Fibroblast of skin of left biceps (primary cell): ENCODE measurements around the gene SCGB3A1.

Experiments used
- DNase-seq, 2 experiments: peaks; one replicate each; pipeline ENCODE4 v3.0.0-alpha.2; 2013; ENCODE audit warnings: low read depth in 2 of 2

The SCGB3A1 gene

DNA sequence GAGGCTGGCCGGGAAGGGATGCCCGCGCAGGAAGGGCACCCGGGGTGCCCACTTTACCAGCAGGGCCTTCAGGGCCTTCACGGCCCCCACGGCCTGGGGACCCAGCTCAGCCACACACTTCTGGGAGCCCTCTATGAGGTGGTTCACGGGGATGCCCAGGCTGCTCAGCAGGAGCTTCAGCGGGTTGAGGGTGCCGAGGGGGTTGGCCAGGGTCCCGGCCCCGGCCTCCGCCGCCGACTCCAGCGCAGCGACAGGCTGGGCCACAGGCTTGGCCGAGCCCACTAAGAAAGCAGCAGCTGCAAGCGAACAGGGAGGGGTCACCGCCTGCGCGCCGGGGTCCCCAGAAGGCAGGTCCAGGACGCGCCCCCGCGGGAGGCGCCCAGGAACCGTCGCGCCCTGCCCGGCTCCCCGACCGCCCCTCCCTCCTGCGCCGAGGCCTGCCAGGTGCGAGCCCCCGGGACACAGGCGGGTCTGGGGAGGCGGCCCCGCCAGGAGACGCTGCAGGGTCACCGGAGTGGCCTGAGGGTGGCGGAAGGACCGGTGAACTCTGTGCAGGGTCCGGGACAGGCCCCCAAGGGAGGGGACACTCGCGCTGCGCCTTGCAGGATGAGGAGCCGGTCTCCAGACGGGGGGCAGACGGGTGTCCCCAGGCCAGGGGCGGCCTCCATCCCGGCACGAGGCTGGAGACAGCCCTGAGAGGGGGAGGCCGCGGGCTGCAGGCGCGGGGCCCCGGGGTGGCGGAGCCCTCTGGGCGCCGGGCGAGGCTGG lies 572 bp downstream of the SCGB3A1 start:
- no peak for DNase-seq

DNA sequence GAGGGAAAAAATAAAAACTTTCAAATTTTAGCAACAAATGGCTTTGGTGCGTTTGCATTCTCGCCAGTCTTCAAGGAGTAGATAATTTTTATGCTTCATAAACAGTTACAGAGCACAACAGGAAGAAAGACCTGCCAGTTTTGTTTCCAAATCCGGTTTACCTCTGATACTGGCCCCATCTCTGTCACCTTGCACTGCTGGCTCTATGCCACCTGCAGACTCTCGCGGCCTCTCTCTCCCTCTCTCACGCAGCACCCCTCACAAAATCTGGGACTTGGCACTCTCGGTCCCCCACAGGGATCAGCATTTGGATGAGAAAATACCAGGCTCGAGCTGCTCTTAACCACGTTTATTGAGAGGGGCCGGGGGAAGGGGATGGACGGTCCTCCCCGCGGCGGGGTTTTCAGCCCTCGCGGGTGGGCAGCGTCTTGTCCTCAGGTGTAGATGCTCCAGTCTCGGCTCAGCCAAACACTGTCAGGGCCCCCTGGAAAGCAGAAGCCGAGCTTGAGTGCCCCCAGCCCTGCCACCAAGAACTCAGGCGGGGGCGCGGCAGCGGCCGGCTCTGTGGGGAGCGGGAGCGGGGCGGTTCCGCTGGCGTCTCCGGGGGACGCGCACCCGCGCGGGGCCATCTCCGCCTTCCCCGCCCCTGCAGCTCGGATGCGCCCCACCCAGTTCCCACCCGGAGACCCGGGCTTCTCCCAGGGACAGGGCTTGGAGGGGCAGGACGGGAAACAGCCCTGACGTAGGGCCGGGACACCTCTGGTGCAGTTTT lies 1.3 kb downstream of the SCGB3A1 start:
- no peak for DNase-seq

DNA sequence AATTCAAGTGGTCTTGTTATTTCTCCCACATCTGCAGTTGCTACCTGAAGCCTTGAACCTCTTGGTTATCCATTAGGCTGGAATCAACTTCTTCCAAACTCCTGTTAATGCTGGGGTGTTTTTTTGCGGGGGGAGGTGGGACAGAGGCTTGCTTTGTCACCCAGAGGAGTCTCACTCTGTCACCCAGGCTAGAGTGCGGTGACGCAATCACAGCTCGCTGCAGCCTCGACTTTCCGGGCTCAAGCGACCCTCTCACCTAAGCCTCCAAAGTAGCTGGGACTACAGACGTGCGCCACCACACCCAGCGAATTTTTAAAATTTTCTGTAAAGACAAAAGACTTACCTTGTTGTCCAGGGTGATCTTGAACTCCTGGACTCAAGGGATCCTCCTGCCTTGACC lies 4.4 kb downstream of the SCGB3A1 start:
- no peak for DNase-seq

DNA sequence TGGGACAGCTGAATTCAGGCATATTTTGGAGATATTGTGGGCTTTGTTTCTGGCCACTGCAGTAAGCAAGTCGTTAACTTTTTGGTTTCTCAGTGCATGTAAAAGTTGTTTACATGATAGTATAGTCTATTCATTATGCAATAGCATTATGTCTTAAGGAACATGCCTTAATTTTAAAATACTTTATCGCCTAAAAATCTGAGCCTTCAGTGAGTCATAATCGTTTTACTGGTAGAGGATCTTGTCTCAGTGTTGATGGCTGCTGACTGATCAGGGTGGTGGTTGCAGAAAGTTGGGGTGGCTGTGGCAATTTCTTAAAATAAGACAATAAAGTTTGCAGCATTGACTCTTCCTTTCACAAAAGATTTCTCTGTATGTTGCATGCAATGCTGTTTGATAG lies 5.1 kb downstream of the SCGB3A1 start:
- DNase-seq: no peak

DNA sequence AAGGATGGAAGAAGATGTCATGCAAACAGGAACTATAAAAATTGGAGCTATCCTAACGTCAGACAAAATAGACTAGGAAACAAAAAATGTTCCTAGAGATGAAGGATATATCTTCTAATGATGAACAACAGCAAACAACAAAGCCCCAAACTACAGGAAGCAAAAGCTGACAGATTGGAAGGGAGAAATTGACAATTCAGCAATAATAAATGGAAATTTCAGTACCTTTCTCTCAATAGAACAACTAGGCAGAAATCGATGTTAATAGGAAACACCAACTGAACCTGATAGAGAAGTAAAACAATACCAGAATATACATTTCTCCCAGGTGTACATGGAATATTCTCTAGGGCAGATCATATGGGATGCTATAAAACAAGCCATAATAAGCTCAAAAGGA lies 7.6 kb downstream of the SCGB3A1 start:
- DNase-seq: no peak

DNA sequence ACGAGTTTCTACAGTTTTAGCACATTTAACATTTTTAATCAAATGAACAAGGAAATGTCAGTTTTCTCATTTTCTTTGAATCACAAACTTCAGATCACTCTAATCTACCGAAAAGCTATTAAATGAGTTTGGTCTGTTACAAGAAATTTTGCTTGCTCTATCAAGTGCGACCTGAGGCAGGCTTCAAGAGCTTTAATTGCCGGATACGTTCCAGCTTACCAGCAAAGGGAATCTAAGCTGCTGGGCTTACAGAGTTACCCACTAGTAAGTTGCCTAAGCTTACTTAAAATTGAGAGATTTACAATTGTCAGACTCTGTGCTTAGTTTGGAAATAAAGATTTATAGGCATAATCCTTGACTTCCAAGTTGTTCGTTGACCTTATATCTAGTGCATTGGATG lies 10.6 kb downstream of the SCGB3A1 start:
- DNase-seq: no peak

DNA sequence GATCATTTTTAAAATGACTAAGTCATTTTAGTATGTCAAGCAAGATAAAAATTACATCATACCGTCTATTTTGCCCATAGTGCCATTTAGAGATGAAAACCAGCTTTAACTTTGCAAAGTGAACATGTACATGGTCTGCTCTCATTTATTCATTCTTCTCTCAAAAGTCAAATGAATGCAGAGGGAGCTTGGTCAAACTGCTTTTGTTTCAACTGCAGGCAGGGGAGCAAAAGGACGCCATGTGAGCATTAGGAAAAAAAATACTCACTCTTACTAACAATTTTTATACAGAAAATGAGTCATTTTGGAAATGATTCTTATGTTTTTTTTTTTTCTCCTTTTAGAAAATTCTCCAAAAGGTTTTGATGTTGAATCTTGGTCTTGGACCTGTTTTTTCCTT lies 15.7 kb downstream of the SCGB3A1 start:
- no peak for DNase-seq

DNA sequence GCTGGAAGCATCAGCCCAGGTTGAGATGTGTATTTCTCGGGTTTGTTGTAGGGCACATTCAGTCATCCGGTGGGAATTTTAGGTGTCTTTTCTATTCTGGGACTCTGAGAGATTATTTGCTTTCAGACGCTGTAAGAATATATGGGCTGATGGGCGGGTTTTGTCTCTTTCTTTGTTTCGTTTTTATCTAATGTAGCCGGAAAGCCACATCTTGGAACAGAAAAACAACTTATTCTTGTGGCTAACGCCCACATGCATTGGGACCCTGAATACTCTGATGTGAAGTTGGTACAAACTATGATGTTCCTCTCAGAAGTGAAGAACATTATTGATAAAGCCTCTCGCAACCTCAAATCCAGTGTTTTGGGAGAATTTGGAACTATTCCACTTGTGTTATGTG lies 22.4 kb downstream of the SCGB3A1 start:
- DNase-seq: no peak

DNA sequence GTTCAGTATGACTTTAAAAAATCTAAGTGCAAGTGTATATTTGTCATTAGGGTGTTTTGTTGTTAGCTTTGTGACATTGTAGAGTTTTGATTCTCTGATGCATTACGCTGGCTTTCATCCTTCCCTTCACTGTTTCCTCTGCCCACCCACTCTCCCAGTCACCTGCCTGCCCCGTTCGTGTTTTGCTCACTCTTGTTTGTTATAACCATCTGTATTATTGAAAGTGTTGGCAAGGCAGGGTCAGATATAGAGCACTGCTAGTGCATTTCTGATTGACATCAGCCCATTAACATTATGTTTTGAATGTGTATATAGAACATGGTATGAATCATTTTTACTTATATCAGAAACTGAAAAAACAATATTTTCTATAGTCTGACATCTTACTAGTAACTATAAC lies 27.3 kb downstream of the SCGB3A1 start:
- DNase-seq: no peak

DNA sequence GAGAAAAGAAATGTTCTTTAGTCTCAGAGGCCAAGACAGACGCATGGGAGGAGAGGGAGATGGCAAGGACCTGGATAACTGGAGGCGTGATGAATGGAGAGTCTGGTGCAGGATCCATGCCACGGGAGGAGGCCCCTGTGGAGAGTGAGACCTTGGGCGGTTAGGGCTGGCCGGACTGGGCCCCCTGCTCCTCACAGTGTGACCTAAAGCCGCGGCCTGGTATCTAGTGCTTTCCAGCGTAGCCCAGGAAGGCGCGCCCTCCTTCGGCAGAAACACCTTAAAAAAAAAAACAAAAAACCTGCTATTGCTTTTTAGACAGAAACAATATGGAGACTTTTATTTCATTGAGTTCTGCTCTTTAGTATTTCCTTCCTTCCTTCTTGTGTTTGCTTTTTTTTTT lies 33.1 kb downstream of the SCGB3A1 start:
- DNase-seq: no peak

DNA sequence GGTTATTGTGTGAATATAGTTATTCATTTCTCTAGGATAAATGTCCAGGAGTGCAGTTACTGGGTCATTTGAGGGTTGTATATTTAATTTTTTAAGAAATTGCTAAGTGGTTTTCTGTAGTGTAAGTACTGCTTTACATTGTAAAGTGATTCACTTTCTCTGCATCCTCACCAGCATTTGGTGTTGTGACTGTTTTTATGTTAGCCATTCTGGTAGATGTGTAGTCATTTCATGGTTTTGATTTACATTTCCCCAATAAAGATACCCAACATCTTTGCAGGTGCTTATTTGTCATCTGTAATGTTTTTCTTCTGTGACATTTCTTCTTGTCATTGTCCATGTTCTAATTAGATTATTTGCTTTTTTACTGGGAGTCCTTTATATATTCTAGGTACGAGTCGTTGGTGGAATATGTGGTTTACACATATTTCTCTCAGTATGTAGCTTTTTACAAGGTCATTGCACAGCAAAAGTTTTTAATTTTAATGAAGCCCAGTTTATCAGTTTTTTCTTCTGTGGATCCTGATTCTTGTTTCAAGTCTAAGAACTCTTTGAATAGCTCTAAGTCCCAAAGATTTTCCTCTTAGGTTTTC lies 34.0 kb downstream of the SCGB3A1 start:
- no peak for DNase-seq

DNA sequence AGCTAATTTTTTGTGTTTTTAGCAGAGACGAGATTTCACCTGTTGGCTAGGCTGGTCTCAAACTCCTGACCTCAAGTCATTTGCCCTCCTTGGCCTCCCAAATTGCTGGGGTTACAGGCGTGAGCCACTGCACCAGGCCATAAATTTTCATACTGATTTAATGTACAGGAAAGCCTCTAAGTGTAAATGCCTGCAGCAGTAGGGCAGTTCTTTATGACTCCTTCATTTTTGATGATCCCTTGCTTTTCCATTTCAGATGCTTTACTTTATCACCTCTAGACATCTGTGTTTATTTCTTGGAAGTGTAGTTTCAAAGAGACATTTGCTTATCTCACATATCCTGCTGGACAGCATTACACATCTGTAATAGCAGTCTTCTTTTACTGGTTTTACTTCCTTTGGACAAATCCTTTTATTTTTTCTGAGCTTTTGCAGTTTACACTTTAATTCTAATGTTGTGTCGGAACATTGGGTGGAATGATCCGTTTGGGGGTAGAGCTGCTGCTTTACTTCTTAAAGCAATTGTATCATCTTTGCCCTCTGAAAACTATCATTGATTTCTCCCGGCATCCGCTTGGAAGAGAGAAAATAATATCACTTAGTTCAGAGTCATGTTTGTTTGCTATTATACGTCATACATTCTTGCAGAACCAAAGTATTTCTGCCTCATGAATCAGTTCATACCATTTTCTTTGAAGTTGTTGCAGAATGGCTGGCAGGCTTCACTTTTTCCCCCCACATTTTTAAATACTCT lies 36.0 kb downstream of the SCGB3A1 start:
- no peak for DNase-seq

DNA sequence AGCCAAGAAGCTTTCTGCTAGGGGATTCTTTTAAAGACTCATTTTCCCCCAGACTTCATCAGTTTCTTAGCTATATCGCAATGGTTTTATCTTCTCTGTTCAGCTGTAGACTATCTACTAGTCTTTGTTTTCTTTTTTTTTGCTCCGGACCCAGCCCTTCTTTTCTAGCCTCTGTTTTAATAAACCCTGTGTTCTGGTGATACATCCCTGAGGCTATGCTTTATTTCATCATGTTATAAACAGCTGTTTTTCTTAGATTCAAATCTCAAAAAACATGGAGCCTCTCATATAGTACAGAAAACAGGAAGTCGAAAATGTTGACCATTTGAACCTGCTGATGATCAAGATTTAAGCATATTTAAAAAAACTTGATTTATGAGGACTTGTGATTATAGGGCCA lies 37.8 kb downstream of the SCGB3A1 start:
- DNase-seq: no peak

DNA sequence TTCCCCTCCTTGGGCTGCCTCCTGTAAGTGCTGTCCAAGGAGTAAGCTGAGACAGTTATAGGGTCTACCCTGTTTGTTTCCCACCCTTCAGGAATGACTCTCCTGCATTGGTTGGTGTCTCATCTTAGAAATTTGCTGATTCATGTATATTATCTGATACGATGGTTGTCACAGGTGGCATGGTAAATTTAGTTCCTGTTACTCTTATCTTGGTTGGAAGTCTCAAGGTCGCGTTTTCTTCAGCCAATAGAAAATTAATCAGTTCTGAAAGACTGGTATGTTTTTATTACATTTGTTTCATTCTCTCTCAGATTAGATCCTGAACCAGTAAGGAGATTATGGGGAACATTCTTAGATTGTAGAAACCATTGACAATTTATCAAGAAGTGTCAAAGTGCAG lies 42.7 kb downstream of the SCGB3A1 start:
- DNase-seq: no peak

DNA sequence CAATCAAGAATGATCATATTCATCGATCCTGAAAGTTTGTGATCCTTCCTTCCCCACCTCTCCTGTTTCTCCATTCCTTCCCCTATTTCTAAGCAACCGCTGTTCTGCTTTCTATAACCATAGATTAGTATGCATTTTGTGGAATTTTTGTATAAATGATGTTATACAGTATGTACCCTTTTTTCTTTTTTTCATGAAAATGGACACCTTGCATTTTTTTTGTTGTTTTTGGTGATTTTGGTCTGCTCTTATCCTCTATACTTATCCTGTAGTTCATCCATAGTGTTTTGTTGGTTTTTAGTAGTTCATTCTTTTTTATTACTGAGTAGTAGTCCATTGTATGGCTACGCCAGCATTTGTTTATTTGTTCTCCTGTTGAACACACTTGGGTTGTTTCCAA lies 46.1 kb downstream of the SCGB3A1 start:
- no peak for DNase-seq

DNA sequence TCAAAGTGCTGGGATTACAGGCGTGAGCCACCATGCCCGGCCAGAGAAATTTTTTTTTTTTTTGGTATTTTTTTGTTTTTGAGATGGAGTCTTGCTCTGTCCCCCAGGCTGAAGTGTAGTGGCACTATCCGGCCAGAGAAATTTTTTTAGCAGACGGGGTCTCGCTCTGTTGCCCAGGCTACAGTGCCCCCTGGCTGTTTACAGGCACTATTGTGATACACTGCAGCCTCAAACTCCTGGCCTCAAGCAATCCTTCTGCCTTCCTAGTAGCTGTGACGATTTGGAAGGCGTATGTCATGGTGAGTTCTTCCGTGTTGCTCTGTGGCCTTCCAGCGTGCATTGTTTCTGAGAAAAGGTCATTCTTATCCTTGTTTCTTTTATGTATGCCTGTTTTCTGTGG lies 49.6 kb downstream of the SCGB3A1 start:
- no peak for DNase-seq
